K562 (cell line): ENCODE results near the gene SST. TPM values are rescaled to one million over a fixed set of nuclear protein-coding genes. Genes with fewer than 3 reads are reported as not detected.

Experiments used
- ATAC-seq: fragments of 200-7000 bp; cut with Tn5 transposase; 3 replicates; pipeline ENCODE4 v1.9.1; 2020; ENCODE audit warnings: moderate library complexity
- BruUV-seq: library from RNA; stranded (reverse); fragments of 400-500 nt; replicated peaks from 2 replicates; lab custom pipeline; 2021; lab: Mats Ljungman, UMichigan
- CTCF ChIA-PET: fragments of 300-600 bp; formaldehyde crosslinking; extraction: SDS; loops from one replicate; lab custom pipeline; 2021; ENCODE audit warnings: low intra/inter-chr PET ratio; lab: Yijun Ruan, JAX
- POLR2A ChIA-PET: fragments of 300-600, 350-650 bp; sonication (Branson Sonifier 250); formaldehyde crosslinking; extraction: SDS; loops from one replicate; lab custom pipeline; 2021; ENCODE audit warnings: antibody characterized with exemption, inconsistent platforms; lab: Yijun Ruan, JAX
- DNase-seq, 4 experiments: peaks; one replicate each; pipeline versions ENCODE4 v3.0.0 to v3.0.0-alpha.2; 2011 to 2018; ENCODE audit warnings: low spot score in 3 of 4, mixed read lengths in 3 of 4; ENCODE audit errors: extremely low read depth in 1 of 4
- FAIRE-seq: peaks from 2 replicates; lab custom pipeline; 2011; peaks lifted over from hg19 to GRCh38; lab: Jason Lieb, UNC
- H2AFZ ChIP-seq: 2 replicates; pipeline ENCODE4 v1.6.0; 2011; ENCODE audit warnings: low read depth, low read length, control low read depth, inconsistent platforms
- H3K27ac ChIP-seq: fragments of 200-600 bp; 3 replicates; pipeline ENCODE4 v1.8.0; 2011; ENCODE audit warnings: low read depth, mild to moderate bottlenecking, control low read depth, inconsistent platforms, low read length, moderate library complexity, mixed read lengths; ENCODE audit errors: extremely low read depth
- H3K27me3 ChIP-seq, 2 experiments: fragments of 300-600 bp in 1 of 2; 2 replicates in 1 of 2; 3 replicates in 1 of 2; pipeline versions ENCODE4 v1.6.0 to v1.8.0; 2011; ENCODE audit warnings: inconsistent platforms in 2 of 2, low read length in 2 of 2, mild to moderate bottlenecking in 1 of 2, mixed read lengths in 1 of 2, moderate library complexity in 1 of 2; ENCODE audit not compliant: control insufficient read depth in 2 of 2, insufficient read depth in 2 of 2
- H3K36me3 ChIP-seq: fragments of 300-600 bp; 3 replicates; pipeline ENCODE4 v1.8.0; 2011; ENCODE audit warnings: mild to moderate bottlenecking, low read length, inconsistent platforms; ENCODE audit not compliant: control insufficient read depth, insufficient read depth
- H3K4me1 ChIP-seq, 2 experiments: fragments of 200-600 bp in 1 of 2; replicated peaks in 1 of 2; 2 replicates in 1 of 2; 3 replicates in 1 of 2; pipeline versions ENCODE4 v1.5.1 to v1.8.0; 2011; ENCODE audit warnings: inconsistent platforms in 2 of 2, low read length in 2 of 2, mild to moderate bottlenecking in 1 of 2, mixed read lengths in 1 of 2, moderate library complexity in 1 of 2; ENCODE audit not compliant: control insufficient read depth in 2 of 2, insufficient read depth in 2 of 2
- H3K4me2 ChIP-seq: 2 replicates; pipeline ENCODE4 v1.6.1; 2011; ENCODE audit warnings: low read length, control low read depth, inconsistent platforms, mixed read lengths; ENCODE audit not compliant: insufficient read depth
- H3K4me3 ChIP-seq: fragments of 200-600 bp; sonication (generic), shearing (Covaris generic); 2 replicates; pipeline ENCODE4 v1.5.1; 2016; ENCODE audit warnings: control low read depth, inconsistent platforms
- H3K79me2 ChIP-seq: fragments of 200-600 bp; 3 replicates; pipeline ENCODE4 v1.8.0; 2011; ENCODE audit warnings: low read length, inconsistent platforms; ENCODE audit not compliant: control insufficient read depth, insufficient read depth
- H3K9ac ChIP-seq, 2 experiments: 2 replicates each; pipeline versions ENCODE4 v1.6.0 to v1.6.1; 2011; ENCODE audit warnings: low read depth in 2 of 2, low read length in 2 of 2, control low read depth in 1 of 2, inconsistent platforms in 1 of 2, mild to moderate bottlenecking in 1 of 2, mixed read lengths in 1 of 2; ENCODE audit not compliant: insufficient read depth in 1 of 2
- H3K9me1 ChIP-seq: one replicate; pipeline ENCODE4 v1.6.0; 2011; ENCODE audit warnings: inconsistent platforms, mild to moderate bottlenecking, low read length, moderate library complexity; ENCODE audit not compliant: control insufficient read depth, insufficient read depth
- H3K9me3 ChIP-seq: replicated peaks from 2 replicates; pipeline ENCODE4 v1.5.1; 2011; ENCODE audit warnings: low read depth, low read length, inconsistent platforms; ENCODE audit not compliant: control insufficient read depth, insufficient read depth
- H4K20me1 ChIP-seq: replicated peaks from 2 replicates; pipeline ENCODE4 v1.6.1; 2011; ENCODE audit warnings: low read length, inconsistent platforms, mixed read lengths; ENCODE audit not compliant: control insufficient read depth, insufficient read depth
- CSDE1 ChIP-seq, 2 experiments: fragments of 450-650 bp; IDR thresholded peaks; 2 replicates each; pipeline ENCODE4 v1.6.1; 2016; ENCODE audit warnings: mild to moderate bottlenecking in 1 of 2
- E2F1 ChIP-seq: sonication (generic); formaldehyde crosslinking; IDR thresholded peaks from 2 replicates; pipeline ENCODE4 v1.8.1; 2023; ENCODE audit warnings: mild to moderate bottlenecking, missing genetic modification reagents, moderate library complexity
- ELF1 ChIP-seq: fragments of 200-800 bp; sonication (Bioruptor generic); IDR thresholded peaks from 2 replicates; pipeline ENCODE4 v1.6.1; 2016; ENCODE audit warnings: missing genetic modification characterization, missing compliant biosample characterization
- RBM15 ChIP-seq: fragments of 200-400 bp; formaldehyde crosslinking; IDR thresholded peaks from 2 replicates; pipeline ENCODE4 v1.6.1; 2018; ENCODE audit warnings: mild to moderate bottlenecking, low read length, moderate library complexity; ENCODE audit not compliant: insufficient read depth
- SFPQ ChIP-seq: fragments of 200-400 bp; formaldehyde crosslinking; IDR thresholded peaks from 2 replicates; pipeline ENCODE4 v1.6.1; 2017; ENCODE audit warnings: mild to moderate bottlenecking, low read depth, low read length, moderate library complexity
- WGBS: fragments of 100-300 bp; shearing (Covaris generic); methylation state at CpG from one replicate; pipeline ENCODE4 v1.1.6; 2016; ENCODE audit warnings: low coverage, mixed read lengths; ENCODE audit not compliant: insufficient coverage; ENCODE audit errors: missing lambda C conversion rate; 5-methylcytosine and 5-hydroxymethylcytosine counted together
- in situ Hi-C: fragments of 300-500 bp; cut with MboI; formaldehyde crosslinking; loops from 4 replicates; pipeline ENCODE4 v1.15.0; 2018; ENCODE audit warnings: inconsistent platforms, mixed read lengths
- intact Hi-C: fragments of 100-400 bp; cut with micrococcal nuclease; formaldehyde crosslinking; loops from 2 replicates; pipeline ENCODE4 v1.14.2; 2022
- polyA plus RNA-seq, 8 experiments: library from polyadenylated mRNA; depleted of rRNA in 4 of 8; stranded (reverse) in 5 of 8; unstranded in 3 of 8; fragments of >200 nt; fragmentation: Nextera tagmentation in 2 of 8; fragmentation: Illumina TruSeq in 1 of 8; extraction: Ambion mirVana in 2 of 8; extraction: Trizol in 1 of 8; gene quantifications; 2 replicates each; pipeline versions ENCODE4 v1.2.1 to v1.2.3, GENCODE V29; 2011 to 2014; ENCODE audit warnings: inconsistent platforms in 1 of 8, missing spikeins in 1 of 8
- total RNA-seq, 7 experiments: library from RNA; depleted of rRNA in 6 of 7; stranded (reverse); fragments of >200 nt in 6 of 7; fragmentation: Illumina TruSeq in 2 of 7; extraction: Trizol in 2 of 7; gene quantifications; 2 replicates each; pipeline versions ENCODE4 v1.2.1 to v1.2.3, GENCODE V29; 2011 to 2021; ENCODE audit warnings: low replicate concordance in 1 of 7

Gene SST
- total and polyA plus RNA-seq, 9 of the 15 experiments (the other 6 are each of a cell fraction or from before 2014, with no cell fraction given) = not detected

GRCh38 chr3:187717572-187717971, 47.4 kb upstream of the SST start:
- H4K20me1 ChIP-seq = no peaks in the 10 kb centered on the region
- intact Hi-C loops = loop anchor here (10.0 kb wide), 1 partner anchor 603 kb away; no protein-coding TSS in a partner anchor
- no peaks in the 10 kb centered on the region for H3K36me3 ChIP-seq
- WGBS = 11% methylated on average over 1 of the region's 1 CpG
- no peaks in the 10 kb centered on the region for H3K4me1 ChIP-seq
- H3K27me3 ChIP-seq = no peaks in the 10 kb centered on the region; a peak in 1 of 5 replicates
- H3K9ac ChIP-seq = no peak overlapping the region
- no peak overlapping the region for H3K27ac ChIP-seq
- no TSS peak for BruUV-seq
- CTCF ChIA-PET = interaction anchor here (0.6 kb wide), 1 partner anchor 19 kb away, joined by 3 read pairs; no protein-coding TSS in a partner anchor
- H3K79me2 ChIP-seq = no peaks in the 10 kb centered on the region
- FAIRE-seq (no peak), DNase-seq (no peak), ATAC-seq (no peak)
- no peak overlapping the region for H3K4me3 ChIP-seq
- H3K9me3 ChIP-seq = no peaks in the 10 kb centered on the region
- no peak overlapping the region for H3K4me2 ChIP-seq
- in situ Hi-C loops = no loop called here
- no peak overlapping the region for H2AFZ ChIP-seq
- TF ChIP-seq ELF1 (tag) (no peak), SFPQ (no peak), E2F1 (no peak), CSDE1 (IDR thresholded peaks at IDR 0.05) (no peak), RBM15 (no peak)
- H3K9me1 ChIP-seq = no peaks in the 10 kb centered on the region
- POLR2A ChIA-PET = interaction anchor here (0.8 kb wide), 1 partner anchor 16 kb away, joined by 4 read pairs; no protein-coding TSS in a partner anchor
